ENCODE data around the gene MVD. TPM values are rescaled to one million over a fixed set of nuclear protein-coding genes. Genes with fewer than 3 reads are reported as not detected.

Gene MVD
- total and polyA plus RNA-seq, 10 of the 15 experiments (the other 5 are each of a cell fraction or from before 2014, with no cell fraction given) = 5.0 to 147 (median 65.0) TPM

DNA sequence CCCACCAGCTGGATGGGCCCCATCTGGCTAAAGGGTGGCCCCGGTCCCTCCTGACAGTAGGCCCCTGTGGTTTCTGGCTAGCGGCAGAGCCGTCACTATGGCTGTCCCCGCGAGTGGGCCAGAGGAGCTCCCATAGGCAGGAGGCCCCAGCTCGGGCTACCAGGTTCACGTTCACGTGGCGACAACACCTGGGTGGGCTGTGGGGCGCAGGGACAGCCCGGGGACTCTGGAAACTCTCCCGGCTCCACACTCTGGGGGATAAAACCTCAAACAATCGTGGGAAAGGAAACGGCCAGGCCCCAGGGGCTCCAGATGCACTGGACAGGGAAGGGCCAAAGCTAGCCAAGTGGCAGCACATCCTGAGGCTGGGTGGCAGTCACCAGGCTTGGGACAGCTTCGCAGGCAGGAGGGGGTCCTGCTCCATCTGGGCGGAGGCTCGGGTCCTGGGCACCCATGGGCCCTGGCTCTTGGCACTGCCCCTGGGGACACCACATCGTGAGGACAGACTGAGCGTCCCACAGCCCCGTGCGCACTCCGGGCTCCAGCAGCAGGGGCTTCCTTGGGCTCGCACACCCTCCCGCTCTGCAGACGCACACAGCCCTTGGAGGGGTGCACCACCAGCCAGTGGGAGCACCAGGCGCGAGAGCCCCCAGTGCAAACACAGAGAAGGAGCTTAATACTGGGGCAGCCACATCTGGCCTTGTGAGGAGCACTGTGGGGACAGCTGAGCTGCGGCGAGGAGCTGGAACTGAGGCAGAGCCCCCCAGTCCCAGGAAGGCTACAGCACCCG lies 38.9 kb upstream of the MVD start:
- H3K27me3 ChIP-seq (replicated peaks in 1 of 2; ENCODE audit: control insufficient read depth in 2 of 2, insufficient read depth in 2 of 2, low read length in 1 of 2) = no peaks in the 10 kb centered on the region
- peaks cover 56% of the 10 kb centered on the region for H3K4me1 ChIP-seq (ENCODE audit: control insufficient read depth, insufficient read depth, low read length)
- DNase-seq (ENCODE audit: low read depth, low spot score) = no peak
- POLR2A ChIA-PET = interaction anchor here (0.6 to 2.3 kb wide), 5 partner anchors 15 to 131 kb away, joined by 3 to 6 read pairs (median 5); partner anchors contain the start of genes MVD and SNAI3
- no peak for ATAC-seq
- H3K4me2 ChIP-seq (ENCODE audit: control insufficient read depth, insufficient read depth) = peak overlapping the region; percentile 95
- peak overlapping the region; percentile 90 for H3K4me3 ChIP-seq
- H3K9ac ChIP-seq (ENCODE audit: control insufficient read depth, insufficient read depth, low read length) = peak overlapping the region; percentile 75
- no peak for FAIRE-seq
- in situ Hi-C loops (cut with MboI) (no loop called here), intact Hi-C loops (cut with micrococcal nuclease; ENCODE audit: unreplicated experiment) (loop anchor here (1.0 kb wide), 1 partner anchor 20 kb away; no protein-coding TSS in a partner anchor)
- SMC1A ChIA-PET (ENCODE audit: uncharacterized antibody, unreplicated experiment) = interaction anchor here (1.3 to 2.9 kb wide), 3 partner anchors 14 to 130 kb away, joined by 3 to 13 read pairs (median 7); no protein-coding TSS in a partner anchor
- no peak overlapping the region for H2AFZ ChIP-seq (ENCODE audit: control insufficient read depth, low read depth, low read length)
- no peaks in the 10 kb centered on the region for H4K20me1 ChIP-seq (ENCODE audit: control insufficient read depth, insufficient read depth)
- H3K27ac ChIP-seq (ENCODE audit: control insufficient read depth, insufficient read depth) = peak overlapping the region; percentile 90
- RAD21 ChIA-PET (ENCODE audit: unreplicated experiment) = interaction anchor here (1.0 to 2.5 kb wide), 3 partner anchors 16 to 516 kb away, joined by 3 to 10 read pairs (median 3); partner anchors contain the start of gene ZNF778
- no peaks in the 10 kb centered on the region for H3K9me3 ChIP-seq (replicated peaks; ENCODE audit: control insufficient read depth, insufficient read depth, low read length)
- CTCF ChIA-PET = interaction anchor here (0.5 to 3.3 kb wide), 11 partner anchors 14 to 515 kb away, joined by 3 to 26 read pairs (median 6); partner anchors contain the start of gene MVD
- peaks cover 44% of the 10 kb centered on the region for H3K79me2 ChIP-seq (ENCODE audit: control insufficient read depth, insufficient read depth, low read length)
- TF ChIP-seq MXI1 (IDR thresholded peaks at IDR 0.05; ENCODE audit: low read depth, low read length) (no peak), BACH1 (IDR thresholded peaks at IDR 0.05; ENCODE audit: borderline replicate concordance) (no peak), MYB (IDR thresholded peaks at IDR 0.05; ENCODE audit: borderline replicate concordance, low read depth, low read length) (no peak)
- WGBS (ENCODE audit: insufficient coverage, insufficient replicate concordance, low lambda C conversion rate, missing lambda C conversion rate) = 40% methylated on average over 30 of the region's 30 CpGs
- peaks cover 0 to 7% of the 10 kb centered on the region in 2 experiments; a peak in 2 of 4 replicates for H3K36me3 ChIP-seq (ENCODE audit: control insufficient read depth in 2 of 2, insufficient read depth in 2 of 2, low read length in 1 of 2)
- no TSS peak for BruUV-seq (replicated peaks)

All from GM12878 (cell line).